ENCODE measurements around the gene IL1RAPL1.

GRCh38 chrX:29746326-29746725 lies 1159.1 kb downstream of the IL1RAPL1 start:
- no peak for TF ChIP-seq CTCF (conservative IDR thresholded peaks at IDR 0.05)
- no peak for TF ChIP-seq ZFX (IDR thresholded peaks at IDR 0.05)

Data from C4-2B (cell line).